Left lung (tissue), 10 donors: ENCODE results near the gene ZC3H7B. TPM values are rescaled to one million over a fixed set of nuclear protein-coding genes. Genes with fewer than 3 reads are reported as not detected.
A peak's percentile ranks its signal among the peaks of the same experiment; 100 is the strongest.

ENCODE experiments used
- ATAC-seq: fragments of 200-7000 bp; cut with Tn5 transposase; one replicate; pipeline ENCODE4 v1.9.1; 2020; ENCODE audit warnings: moderate library complexity
- DNase-seq, 4 donors: peaks; one replicate each; pipeline ENCODE4 v3.0.0-alpha.2; 2013 to 2020
- H3K27ac ChIP-seq, 2 donors: fragments of 200-600 bp; sonication (generic) in 1 of 2; one replicate each; pipeline versions ENCODE4 v1.5.0 to v1.8.0; 2020 to 2021
- H3K27me3 ChIP-seq, 2 donors: fragments of 200-600 bp; sonication (generic) in 1 of 2; one replicate each; pipeline versions ENCODE4 v1.5.0 to v1.8.0; 2020 to 2021
- H3K36me3 ChIP-seq, 2 donors: fragments of 200-600 bp; sonication (generic) in 1 of 2; one replicate each; pipeline versions ENCODE4 v1.5.0 to v1.8.0; 2020 to 2021
- H3K4me1 ChIP-seq, 2 donors: fragments of 200-600 bp; one replicate each; pipeline ENCODE4 v1.8.0; 2021
- H3K4me3 ChIP-seq, 2 donors: fragments of 200-600 bp; sonication (generic) in 1 of 2; one replicate each; pipeline versions ENCODE4 v1.5.0 to v1.8.0; 2020 to 2021; ENCODE audit warnings: mild to moderate bottlenecking in 1 of 2
- H3K9me3 ChIP-seq, 2 donors: fragments of 200-600 bp; sonication (generic) in 1 of 2; one replicate each; pipeline versions ENCODE4 v1.5.0 to v1.8.0; 2020 to 2021
- CTCF ChIP-seq, 2 donors: fragments of 200-600 bp; sonication (generic) in 1 of 2; IDR thresholded peaks; one replicate each; pipeline versions ENCODE4 v1.5.0 to v1.8.0; 2021; ENCODE audit warnings: antibody characterized with exemption in 2 of 2
- intact Hi-C, 2 donors: fragments of 100-400 bp; cut with DNase I; formaldehyde crosslinking; loops; one replicate each; pipeline versions ENCODE4 v1.11.2 to v1.14.2; 2022
- polyA plus RNA-seq, 6 donors: library from polyadenylated mRNA; unstranded; fragments of 120-200 nt; gene quantifications; one replicate each; pipeline ENCODE4 v1.2.1, GENCODE V29; 2013; ENCODE audit not compliant: insufficient read length in 6 of 6
- total RNA-seq, 2 donors: library from RNA; stranded (reverse); fragmentation: NEBNext Ultra II Directional; extraction: Animal tissue kit (Norgen Biotek cat#: 25700); gene quantifications; one replicate each; pipeline ENCODE4 v1.2.1, GENCODE V29; 2021
- donor health status: DM: no; HTN: yes; CAD: no.
- donor health status: DM: no; HTN: no; CAD: no.

The ZC3H7B gene
- total and polyA plus RNA-seq, 8 donors = 50.4 to 84.1 (median 69.1) TPM

GRCh38 chr22:41302811-41303210 is 1.5 kb downstream of the ZC3H7B start:
- no peak for TF ChIP-seq CTCF (IDR thresholded peaks at IDR 0.05)
- intact Hi-C loops = no loop called here
- peaks cover 5 to 27% of the 10 kb centered on the region in 2 donors for H3K4me1 ChIP-seq
- no peaks in the 10 kb centered on the region for H3K36me3 ChIP-seq
- DNase-seq (peak in 1 of 4 donors; percentile 6), ATAC-seq (no peak)
- H3K9me3 ChIP-seq = no peaks in the 10 kb centered on the region
- no peaks in the 10 kb centered on the region for H3K27me3 ChIP-seq
- peak overlapping the region; percentile 70 to 93 for H3K4me3 ChIP-seq
- peak overlapping the region; percentile 84 to 86 for H3K27ac ChIP-seq

GRCh38 chr22:41305646-41306045 is 4.3 kb downstream of the ZC3H7B start:
- Histone ChIP-seq H3K27me3 (no peaks in the 10 kb centered on the region), H3K4me3 (no peak overlapping the region), H3K9me3 (no peaks in the 10 kb centered on the region), H3K4me1 (peaks cover 6 to 33% of the 10 kb centered on the region in 2 donors), H3K27ac (peak overlapping the region in 1 of 2 donors; percentile 23), H3K36me3 (no peaks in the 10 kb centered on the region)
- peak in 1 of 4 donors; percentile 51 for DNase-seq
- TF ChIP-seq CTCF (IDR thresholded peaks at IDR 0.05) = no peak
- intact Hi-C loops = no loop called here
- no peak for ATAC-seq

GRCh38 chr22:41308054-41308453 is 6.7 kb downstream of the ZC3H7B start:
- no peak for TF ChIP-seq CTCF (IDR thresholded peaks at IDR 0.05)
- H3K9me3 ChIP-seq = no peaks in the 10 kb centered on the region
- no peaks in the 10 kb centered on the region for H3K36me3 ChIP-seq
- H3K4me3 ChIP-seq = no peak overlapping the region
- H3K27ac ChIP-seq = peak overlapping the region in 1 of 2 donors; percentile 30
- ATAC-seq (no peak), DNase-seq (peak in 1 of 4 donors; percentile 7)
- intact Hi-C loops = no loop called here
- H3K4me1 ChIP-seq = peaks cover 3 to 24% of the 10 kb centered on the region in 2 donors
- H3K27me3 ChIP-seq = no peaks in the 10 kb centered on the region

DNA sequence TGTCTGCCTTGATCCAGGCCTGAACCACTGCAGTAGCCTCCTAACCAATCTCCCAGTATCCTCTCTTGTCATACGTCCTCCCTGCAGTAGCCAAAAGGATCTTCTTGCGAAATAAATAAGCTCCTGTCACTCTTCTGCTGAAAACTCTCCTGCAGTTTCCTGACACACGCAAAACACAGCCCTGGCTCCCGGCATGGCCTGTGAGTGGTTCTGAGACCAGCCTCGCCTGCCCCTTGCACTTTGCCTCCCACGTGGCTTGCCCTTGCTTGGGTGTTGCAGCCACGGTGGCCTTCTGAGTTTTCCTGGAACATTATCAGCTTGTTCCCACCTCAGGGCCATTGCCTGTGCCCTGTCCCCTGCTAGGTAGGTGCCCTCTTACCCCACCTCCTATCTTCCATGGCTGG is 7.2 kb downstream of the ZC3H7B start:
- Histone ChIP-seq H3K9me3 (no peaks in the 10 kb centered on the region), H3K4me1 (peaks cover 3 to 21% of the 10 kb centered on the region in 2 donors), H3K27ac (peak overlapping the region in 1 of 2 donors; percentile 30), H3K27me3 (no peaks in the 10 kb centered on the region), H3K4me3 (no peak overlapping the region), H3K36me3 (no peaks in the 10 kb centered on the region)
- DNase-seq (peak in 1 of 4 donors; percentile 49), ATAC-seq (peak; percentile 33)
- intact Hi-C loops = no loop called here
- no peak for TF ChIP-seq CTCF (IDR thresholded peaks at IDR 0.05)

GRCh38 chr22:41310336-41310735 is 9.0 kb downstream of the ZC3H7B start:
- intact Hi-C loops = no loop called here
- DNase-seq (peak in 1 of 4 donors; percentile 3), ATAC-seq (no peak)
- Histone ChIP-seq H3K4me1 (peaks cover 3 to 20% of the 10 kb centered on the region in 2 donors), H3K27ac (no peak overlapping the region), H3K27me3 (no peaks in the 10 kb centered on the region), H3K36me3 (no peaks in the 10 kb centered on the region), H3K9me3 (no peaks in the 10 kb centered on the region), H3K4me3 (no peak overlapping the region)
- TF ChIP-seq CTCF (IDR thresholded peaks at IDR 0.05) = no peak
